Measurements from ENCODE around the gene RPTOR. TPM values are rescaled to one million over a fixed set of nuclear protein-coding genes. Genes with fewer than 3 reads are reported as not detected.

RPTOR gene
- polyA plus RNA-seq, 1 of the 3 experiments (the other 2 are of a cell fraction), result 14.9 TPM

DNA sequence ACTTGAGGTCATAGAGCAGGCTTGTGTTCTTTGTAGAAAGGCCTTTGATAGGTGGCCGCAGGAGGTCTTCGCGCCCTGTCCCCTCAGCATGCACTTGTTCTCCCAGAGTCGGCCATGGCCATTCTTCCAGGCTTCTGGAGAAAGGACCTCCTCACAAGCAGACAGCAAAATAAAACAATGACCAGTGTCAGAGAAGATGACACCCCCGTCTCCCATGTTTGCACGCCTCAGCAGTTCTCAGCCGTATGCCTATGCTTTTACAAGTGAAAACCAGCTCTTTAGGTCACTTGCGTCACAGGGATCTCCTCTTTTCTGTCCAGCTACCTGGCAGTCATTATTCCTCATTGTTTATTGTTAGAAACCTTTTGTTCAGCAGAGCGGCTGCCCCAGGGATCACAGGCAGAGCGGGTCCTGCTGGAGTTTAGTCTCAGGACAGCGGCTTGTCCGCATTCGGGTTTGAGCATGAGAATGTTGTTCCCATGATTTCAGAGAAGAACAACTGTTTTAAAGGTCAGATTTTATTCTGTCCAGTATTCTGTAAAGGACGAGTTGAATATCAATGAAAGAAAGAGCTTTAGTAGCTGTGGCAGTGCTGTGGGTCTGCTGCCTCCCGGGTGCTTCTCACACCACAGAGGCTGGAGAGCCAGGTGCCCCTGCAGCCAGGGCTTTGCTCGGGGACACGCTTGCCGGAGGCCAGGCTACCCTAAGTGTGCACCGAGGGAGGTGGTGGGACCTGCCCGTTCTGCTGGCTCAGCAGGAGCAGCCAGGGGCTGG is 123.9 kb downstream of the RPTOR start:
- no peak for DNase-seq
- POLR2A ChIA-PET, result no interaction called here
- no peak overlapping the region for H3K4me3 ChIP-seq (ENCODE audit: low read depth in 2 of 2, low read length in 1 of 2)
- H3K27ac ChIP-seq (ENCODE audit: low read depth in 2 of 2, low read length in 1 of 2), result no peak overlapping the region
- peaks cover 25% of the 10 kb centered on the region for H3K79me2 ChIP-seq (ENCODE audit: insufficient read depth)
- TF ChIP-seq RAD21 (IDR thresholded peaks at IDR 0.05; ENCODE audit: low read length), result no peak
- TF ChIP-seq TCF12 (IDR thresholded peaks at IDR 0.05), result no peak
- no peak for TF ChIP-seq MXI1 (IDR thresholded peaks at IDR 0.05; ENCODE audit: low read depth, low read length)
- TF ChIP-seq, protein P1, sequence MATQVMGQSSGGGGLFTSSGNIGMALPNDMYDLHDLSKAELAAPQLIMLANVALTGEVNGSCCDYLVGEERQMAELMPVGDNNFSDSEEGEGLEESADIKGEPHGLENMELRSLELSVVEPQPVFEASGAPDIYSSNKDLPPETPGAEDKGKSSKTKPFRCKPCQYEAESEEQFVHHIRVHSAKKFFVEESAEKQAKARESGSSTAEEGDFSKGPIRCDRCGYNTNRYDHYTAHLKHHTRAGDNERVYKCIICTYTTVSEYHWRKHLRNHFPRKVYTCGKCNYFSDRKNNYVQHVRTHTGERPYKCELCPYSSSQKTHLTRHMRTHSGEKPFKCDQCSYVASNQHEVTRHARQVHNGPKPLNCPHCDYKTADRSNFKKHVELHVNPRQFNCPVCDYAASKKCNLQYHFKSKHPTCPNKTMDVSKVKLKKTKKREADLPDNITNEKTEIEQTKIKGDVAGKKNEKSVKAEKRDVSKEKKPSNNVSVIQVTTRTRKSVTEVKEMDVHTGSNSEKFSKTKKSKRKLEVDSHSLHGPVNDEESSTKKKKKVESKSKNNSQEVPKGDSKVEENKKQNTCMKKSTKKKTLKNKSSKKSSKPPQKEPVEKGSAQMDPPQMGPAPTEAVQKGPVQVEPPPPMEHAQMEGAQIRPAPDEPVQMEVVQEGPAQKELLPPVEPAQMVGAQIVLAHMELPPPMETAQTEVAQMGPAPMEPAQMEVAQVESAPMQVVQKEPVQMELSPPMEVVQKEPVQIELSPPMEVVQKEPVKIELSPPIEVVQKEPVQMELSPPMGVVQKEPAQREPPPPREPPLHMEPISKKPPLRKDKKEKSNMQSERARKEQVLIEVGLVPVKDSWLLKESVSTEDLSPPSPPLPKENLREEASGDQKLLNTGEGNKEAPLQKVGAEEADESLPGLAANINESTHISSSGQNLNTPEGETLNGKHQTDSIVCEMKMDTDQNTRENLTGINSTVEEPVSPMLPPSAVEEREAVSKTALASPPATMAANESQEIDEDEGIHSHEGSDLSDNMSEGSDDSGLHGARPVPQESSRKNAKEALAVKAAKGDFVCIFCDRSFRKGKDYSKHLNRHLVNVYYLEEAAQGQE (IDR thresholded peaks at IDR 0.05; ENCODE audit: low read depth, low read length), result no peak
- TF ChIP-seq, protein P2, sequence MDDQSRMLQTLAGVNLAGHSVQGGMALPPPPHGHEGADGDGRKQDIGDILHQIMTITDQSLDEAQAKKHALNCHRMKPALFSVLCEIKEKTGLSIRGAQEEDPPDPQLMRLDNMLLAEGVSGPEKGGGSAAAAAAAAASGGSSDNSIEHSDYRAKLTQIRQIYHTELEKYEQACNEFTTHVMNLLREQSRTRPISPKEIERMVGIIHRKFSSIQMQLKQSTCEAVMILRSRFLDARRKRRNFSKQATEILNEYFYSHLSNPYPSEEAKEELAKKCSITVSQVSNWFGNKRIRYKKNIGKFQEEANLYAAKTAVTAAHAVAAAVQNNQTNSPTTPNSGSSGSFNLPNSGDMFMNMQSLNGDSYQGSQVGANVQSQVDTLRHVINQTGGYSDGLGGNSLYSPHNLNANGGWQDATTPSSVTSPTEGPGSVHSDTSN (IDR thresholded peaks at IDR 0.05), result no peak
- no peak for TF ChIP-seq YY1 (IDR thresholded peaks at IDR 0.05; ENCODE audit: low read depth)
- no peak for TF ChIP-seq TEAD4 (IDR thresholded peaks at IDR 0.05; ENCODE audit: borderline replicate concordance, insufficient read depth)
- TF ChIP-seq RCOR1 (IDR thresholded peaks at IDR 0.05; ENCODE audit: low read length), result no peak
- no peak for TF ChIP-seq ELF1 (IDR thresholded peaks at IDR 0.05)
- TF ChIP-seq, protein P3, sequence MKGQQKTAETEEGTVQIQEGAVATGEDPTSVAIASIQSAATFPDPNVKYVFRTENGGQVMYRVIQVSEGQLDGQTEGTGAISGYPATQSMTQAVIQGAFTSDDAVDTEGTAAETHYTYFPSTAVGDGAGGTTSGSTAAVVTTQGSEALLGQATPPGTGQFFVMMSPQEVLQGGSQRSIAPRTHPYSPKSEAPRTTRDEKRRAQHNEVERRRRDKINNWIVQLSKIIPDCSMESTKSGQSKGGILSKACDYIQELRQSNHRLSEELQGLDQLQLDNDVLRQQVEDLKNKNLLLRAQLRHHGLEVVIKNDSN (IDR thresholded peaks at IDR 0.05; ENCODE audit: borderline replicate concordance, low read depth), result no peak
- TF ChIP-seq, protein P4, sequence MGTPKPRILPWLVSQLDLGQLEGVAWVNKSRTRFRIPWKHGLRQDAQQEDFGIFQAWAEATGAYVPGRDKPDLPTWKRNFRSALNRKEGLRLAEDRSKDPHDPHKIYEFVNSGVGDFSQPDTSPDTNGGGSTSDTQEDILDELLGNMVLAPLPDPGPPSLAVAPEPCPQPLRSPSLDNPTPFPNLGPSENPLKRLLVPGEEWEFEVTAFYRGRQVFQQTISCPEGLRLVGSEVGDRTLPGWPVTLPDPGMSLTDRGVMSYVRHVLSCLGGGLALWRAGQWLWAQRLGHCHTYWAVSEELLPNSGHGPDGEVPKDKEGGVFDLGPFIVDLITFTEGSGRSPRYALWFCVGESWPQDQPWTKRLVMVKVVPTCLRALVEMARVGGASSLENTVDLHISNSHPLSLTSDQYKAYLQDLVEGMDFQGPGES (IDR thresholded peaks at IDR 0.05; ENCODE audit: low read depth, low read length), result no peak
- no peak for TF ChIP-seq SMC3 (IDR thresholded peaks at IDR 0.05; ENCODE audit: low read depth, low read length)
- no peak overlapping the region for H3K4me2 ChIP-seq
- H3K9ac ChIP-seq, result no peak overlapping the region
- no peak overlapping the region for H2AFZ ChIP-seq (ENCODE audit: low read depth)
- H3K36me3 ChIP-seq (replicated peaks in 1 of 2; ENCODE audit: control insufficient read depth in 1 of 2, insufficient read depth in 2 of 2, low read length in 1 of 2), result no peaks in the 10 kb centered on the region
- no peaks in the 10 kb centered on the region for H3F3A ChIP-seq (replicated peaks; ENCODE audit: insufficient read depth)
- H3K27me3 ChIP-seq (ENCODE audit: insufficient read depth), result no peaks in the 10 kb centered on the region
- H3K4me1 ChIP-seq (ENCODE audit: control insufficient read depth in 1 of 2, insufficient read depth in 2 of 2, low read depth in 1 of 2, low read length in 1 of 2), result peaks cover 0 to 21% of the 10 kb centered on the region in 2 experiments; a peak in 1 of 4 replicates
- no peaks in the 10 kb centered on the region for H3K9me2 ChIP-seq
- peaks cover 9% of the 10 kb centered on the region for H4K20me1 ChIP-seq (ENCODE audit: insufficient read depth)
- no peaks in the 10 kb centered on the region for H3K9me3 ChIP-seq
- 91% methylated on average over 19 of the region's 20 CpGs for WGBS (ENCODE audit: low lambda C conversion rate)
- CTCF ChIA-PET, result interaction anchor here (1.2 to 1.3 kb wide), 2 partner anchors 19 to 93 kb away, joined by 5 to 7 read pairs; no protein-coding TSS in a partner anchor
